Heart left ventricle (tissue), 16 donors: ENCODE results near the gene TEKT1. TPM values are rescaled to one million over a fixed set of nuclear protein-coding genes. Genes with fewer than 3 reads are reported as not detected.
"Not testable (repeated sequence)": the region's sequence is repeated elsewhere in the genome, so short reads cannot be mapped to it uniquely, and the experiment has no call there.

Experiments
- ATAC-seq, 4 donors: fragments of 200-7000 bp; cut with Tn5 transposase; one replicate each; pipeline ENCODE4 v1.9.1; 2020 to 2022; ENCODE audit warnings: moderate library complexity in 4 of 4, mild to moderate bottlenecking in 3 of 4, moderate number of reproducible peaks in 1 of 4
- DNase-seq, 5 donors: peaks; one replicate each; pipeline ENCODE4 v3.0.0-alpha.2; 2020
- H3K27ac ChIP-seq, 12 donors: fragments of 200-600 bp; sonication (generic) in 4 of 12; one replicate each; pipeline versions ENCODE4 v1.5.0 to v1.8.0; 2016 to 2022; ENCODE audit warnings: mild to moderate bottlenecking in 2 of 12
- H3K27me3 ChIP-seq, 9 donors: fragments of 200-600 bp; sonication (generic) in 2 of 9; one replicate each; pipeline versions ENCODE4 v1.5.1 to v1.8.0; 2016 to 2022; ENCODE audit warnings: mild to moderate bottlenecking in 3 of 9
- H3K36me3 ChIP-seq, 9 donors: fragments of 200-600 bp; sonication (generic) in 2 of 9; one replicate each; pipeline versions ENCODE4 v1.5.0 to v1.8.0; 2018 to 2022; ENCODE audit warnings: mild to moderate bottlenecking in 2 of 9
- H3K4me1 ChIP-seq, 12 donors: fragments of 200-600 bp; sonication (generic) in 4 of 12; one replicate each; pipeline versions ENCODE4 v1.5.0 to v1.8.0; 2016 to 2022; ENCODE audit warnings: mild to moderate bottlenecking in 3 of 12
- H3K4me3 ChIP-seq, 12 donors: fragments of 200-600 bp; sonication (generic) in 4 of 12; one replicate each; pipeline versions ENCODE4 v1.5.0 to v1.8.0; 2017 to 2022; ENCODE audit warnings: mild to moderate bottlenecking in 9 of 12, moderate library complexity in 4 of 12
- H3K9me3 ChIP-seq, 12 donors: fragments of 200-600 bp; sonication (generic) in 4 of 12; one replicate each; pipeline versions ENCODE4 v1.5.0 to v1.8.0; 2016 to 2022; ENCODE audit warnings: mild to moderate bottlenecking in 1 of 12
- CTCF ChIP-seq, 12 donors: fragments of 200-600 bp; sonication (generic) in 4 of 12; IDR thresholded peaks; one replicate each; pipeline versions ENCODE4 v1.5.0 to v1.8.0; 2018 to 2022; ENCODE audit warnings: antibody characterized with exemption in 12 of 12, mild to moderate bottlenecking in 5 of 12
- POLR2A ChIP-seq, 2 donors: fragments of 450-650 bp; IDR thresholded peaks; one replicate each; pipeline ENCODE4 v1.6.1; 2017; ENCODE audit warnings: antibody characterized with exemption in 2 of 2, mild to moderate bottlenecking in 2 of 2, moderate library complexity in 2 of 2
- WGBS, 4 donors: extraction: QIAGEN DNeasy Blood & Tissue Kit in 2 of 4; methylation state at CpG; one replicate each; pipeline versions ENCODE4 v1.1.5 to v1.1.7; 2013 to 2018; 5-methylcytosine and 5-hydroxymethylcytosine counted together
- intact Hi-C, 10 donors: fragments of 100-400 bp; cut with DNase I; formaldehyde crosslinking; loops; one replicate each; pipeline versions ENCODE4 v1.11.1 to v1.14.2; 2022
- long read RNA-seq, 3 donors: library from polyadenylated mRNA; unstranded; transcript quantifications; one replicate each; pipeline ENCODE4 v2.0.0, GENCODE V29; 2020 to 2021
- polyA plus RNA-seq, 2 donors: library from polyadenylated mRNA; stranded (reverse); fragments of 200-250 nt; gene quantifications; one replicate each; pipeline ENCODE4 v1.2.3, GENCODE V29; 2013
- total RNA-seq, 9 donors: library from RNA; depleted of rRNA in 2 of 9; stranded (reverse); fragments of >200 nt in 2 of 9; fragmentation: NEBNext Ultra II Directional in 3 of 9; extraction: Animal tissue kit (Norgen Biotek cat#: 25700) in 3 of 9; gene quantifications; one replicate each; pipeline versions ENCODE4 v1.1.0 to v1.2.4, GENCODE V29; 2016 to 2023
- donor health status: ischemic (EF 13 %, LVEDD 7.1; RV severe dilation, severe dysfunction).
- donor health status: healthy with polysubstance abuse.
- donor health status: DM: no; HTN: yes; CAD: no.
- donor health status: DM: no; HTN: no; CAD: no.
- donor health status: ischemic (EF 25% LVEDD 6.9; RV normal size, moderate dysfunction).
- donor health status: ischemic (EF 25% LVEDD 5.7; RV mildly dilated, moderate dysfunction).
- donor health status: healthy.
- donor health status: DM: yes; HTN: yes; CAD: no.
- donor health status: ischemic (EF 35%, LVEDD 5.7; RV mildly dilated, moderate dysfunction).
- donor health status: nonischemic (EF 11% LVEDD 7.7; RV severe dilation, severe dysfunction).
- donor health status: DM: yes; HTN: yes; CAD: no.
- donor health status: PGD.
- donor health status: ischemic (EF 29% LVEDD 5.4; RV normal size, mild dysfunction).
- donor health status: nonischemic (EF 23%, LVEDD 6.1; RV moderate dilation, normal function).

The TEKT1 gene
- total RNA-seq (not detected), polyA plus RNA-seq (not detected)
- long read RNA-seq, donor 1, result 0 reads
- long read RNA-seq, donor 2, result 0 reads
- long read RNA-seq, donor 3, result 0 reads

GRCh38 chr17:6831661-6832263 is at the start of gene TEKT1:
Gene TEKT1 (minus strand): TSS chr17:6831729. CDS start chr17:6830376, 1,353 bp downstream.
- no peaks in the 10 kb centered on the region for H3K9me3 ChIP-seq
- peaks cover 4 to 82% (median 46%) of the 10 kb centered on the region in 9 donors for H3K27me3 ChIP-seq
- no peak for TF ChIP-seq CTCF (IDR thresholded peaks at IDR 0.05)
- TF ChIP-seq POLR2A (IDR thresholded peaks at IDR 0.05), result no peak
- H3K4me3 ChIP-seq, result peak within 1 kb of the TSS in 10 of 12 donors; percentile 5 to 49 (median 33)
- intact Hi-C loops, result loop anchor here in 3 of 10 donors (5.0 to 10.0 kb wide), 3 partner anchors 77 to 173 kb away; partner anchors contain the start of gene XAF1 (in 1 of the 3)
- DNase-seq (peak; percentile 66 to 84 (median 69)), ATAC-seq (peak in 3 of 4 donors; percentile 81 to 94 (median 81))
- peaks cover 0 to 11% (median 5%) of the 10 kb centered on the region in 12 donors for H3K4me1 ChIP-seq
- H3K27ac ChIP-seq, result no peak within 1 kb of the TSS
- WGBS, 4 donors, result 3 to 8% (median 4%) methylated on average over 25 to 35 of the region's 35 CpGs
- H3K36me3 ChIP-seq, result no peaks in the 10 kb centered on the region

- peaks cover 0 to 27% (median 2%) of the 10 kb centered on the region in 12 donors for H3K9me3 ChIP-seq
- 55 to 72% (median 58%) methylated on average over 10 of the region's 10 CpGs for WGBS, 4 donors
- ATAC-seq, H3K4me1 ChIP-seq, intact Hi-C loops, H3K27ac ChIP-seq, H3K36me3 ChIP-seq, H3K4me3 ChIP-seq, H3K27me3 ChIP-seq, DNase-seq: not testable (repeated sequence)
Observed at GRCh38 chr17:6879221-6879975, 47.9 kb upstream of the TEKT1 start.

- intact Hi-C loops, result not testable (repeated sequence)
- 78 to 89% (median 87%) methylated on average over 4 of the region's 4 CpGs for WGBS, 4 donors
- peaks cover 0 to 35% (median 0%) of the 10 kb centered on the region in 9 donors for H3K27me3 ChIP-seq
Observed at GRCh38 chr17:6875276-6875675, 43.7 kb upstream of the TEKT1 start.

GRCh38 chr17:6872936-6873335 is 41.4 kb upstream of the TEKT1 start:
- intact Hi-C loops, result no loop called here
- Histone ChIP-seq H3K4me1 (no peaks in the 10 kb centered on the region), H3K27me3 (peaks cover 0 to 41% (median 0%) of the 10 kb centered on the region in 9 donors), H3K27ac (no peak overlapping the region), H3K36me3 (no peaks in the 10 kb centered on the region), H3K9me3 (no peaks in the 10 kb centered on the region), H3K4me3 (no peak overlapping the region)
- DNase-seq (no peak), ATAC-seq (no peak)
- TF ChIP-seq POLR2A (IDR thresholded peaks at IDR 0.05), result no peak
- TF ChIP-seq CTCF (IDR thresholded peaks at IDR 0.05), result no peak
- WGBS, 4 donors, result 72 to 81% (median 76%) methylated on average over 3 of the region's 3 CpGs

More at GRCh38 chr17:6875276-6875675, 43.7 kb upstream of the TEKT1 start:
- DNase-seq, H3K4me3 ChIP-seq, H3K4me1 ChIP-seq, H3K36me3 ChIP-seq, ATAC-seq, H3K27ac ChIP-seq, H3K9me3 ChIP-seq: not testable (repeated sequence)

- no peaks in the 10 kb centered on the region for H3K4me1 ChIP-seq
- H3K4me3 ChIP-seq, result no peak overlapping the region
- peaks cover 0 to 38% (median 3%) of the 10 kb centered on the region in 9 donors for H3K27me3 ChIP-seq
- intact Hi-C loops, result no loop called here
- WGBS, 4 donors, result 46 to 77% (median 59%) methylated on average over 1 of the region's 1 CpG
- H3K36me3 ChIP-seq, result no peaks in the 10 kb centered on the region
- ATAC-seq, result no peak
- no peak overlapping the region for H3K27ac ChIP-seq
- no peak for DNase-seq
- TF ChIP-seq POLR2A (IDR thresholded peaks at IDR 0.05) (no peak), CTCF (IDR thresholded peaks at IDR 0.05) (no peak)
- H3K9me3 ChIP-seq, result no peaks in the 10 kb centered on the region
Observed at GRCh38 chr17:6870841-6871240, 39.3 kb upstream of the TEKT1 start.
